HepG2 (cell line): ENCODE results near the gene CLCN4.

Experiments
- CTCF ChIP-seq: sonication (generic); formaldehyde crosslinking; IDR thresholded peaks from 2 replicates; pipeline ENCODE4 v1.5.0; 2020; ENCODE audit warnings: mild to moderate bottlenecking, missing genetic modification reagents, moderate library complexity
- HNF4G ChIP-seq, 2 experiments: sonication (generic) in 1 of 2; formaldehyde crosslinking in 1 of 2; IDR thresholded peaks; 2 replicates each; pipeline versions ENCODE4 v1.4.0 to v1.6.1; 2011 to 2020; ENCODE audit warnings: borderline replicate concordance in 2 of 2, low read depth in 2 of 2, mild to moderate bottlenecking in 2 of 2, low read length in 1 of 2, missing genetic modification reagents in 1 of 2, moderate library complexity in 1 of 2
- IKZF1 ChIP-seq: fragments of 450-650 bp; IDR thresholded peaks from 2 replicates; pipeline ENCODE4 v1.7.1; 2016
- NR2C2 ChIP-seq: sonication (generic); formaldehyde crosslinking; IDR thresholded peaks from 2 replicates; pipeline ENCODE4 v1.4.0; 2020; ENCODE audit warnings: missing genetic modification reagents, mild to moderate bottlenecking, moderate library complexity, borderline replicate concordance
- RAD51 ChIP-seq: fragments of 450-650 bp; IDR thresholded peaks from 2 replicates; pipeline ENCODE4 v1.6.1; 2016; ENCODE audit warnings: borderline replicate concordance
- SMAD3 ChIP-seq: sonication (generic); formaldehyde crosslinking; IDR thresholded peaks from 2 replicates; pipeline ENCODE4 v1.4.0; 2020; ENCODE audit warnings: missing genetic modification reagents
- SNRNP70 ChIP-seq: fragments of 200-400 bp; formaldehyde crosslinking; IDR thresholded peaks from 2 replicates; pipeline ENCODE4 v1.6.1; 2017; ENCODE audit warnings: mild to moderate bottlenecking, low read depth, low read length, moderate library complexity
- SRF ChIP-seq: IDR thresholded peaks from 2 replicates; pipeline ENCODE4 v1.6.1; 2011; ENCODE audit warnings: mild to moderate bottlenecking, low read depth, low read length, moderate library complexity
- ZBTB26 ChIP-seq: IDR thresholded peaks from 2 replicates; pipeline ENCODE4 v1.6.1; 2016; ENCODE audit warnings: missing compliant biosample characterization, missing genetic modification reagents, borderline replicate concordance
- ZNF589 ChIP-seq: sonication (generic); formaldehyde crosslinking; conservative IDR thresholded peaks from 2 replicates; pipeline ENCODE4 v1.8.0; 2022; ENCODE audit warnings: mild to moderate bottlenecking, moderate library complexity, missing genetic modification reagents

- TF ChIP-seq ZNF589 (CRISPR knock-in tag), result no peak
- TF ChIP-seq SNRNP70, result no peak
- TF ChIP-seq NR2C2 (CRISPR knock-in tag), result no peak
- no peak for TF ChIP-seq HNF4G (IDR thresholded peaks at IDR 0.05; ENCODE audit: borderline replicate concordance, low read depth, low read length)
- no peak for TF ChIP-seq HNF4G (CRISPR knock-in tag; IDR thresholded peaks at IDR 0.05; ENCODE audit: borderline replicate concordance, low read depth)
- TF ChIP-seq SRF, result no peak
- TF ChIP-seq ZBTB26, result no peak
- no peak for TF ChIP-seq SMAD3 (CRISPR knock-in tag)
- TF ChIP-seq CTCF (CRISPR knock-in tag), result no peak
- TF ChIP-seq RAD51, result no peak
- TF ChIP-seq IKZF1, result no peak
Observed at GRCh38 chrX:10135561-10136399, 21.0 kb upstream of the CLCN4 start.
